Adrenal gland (tissue), 5 donors: ENCODE data around the gene PPP1R3E.

Experiments used
- POLR2A ChIP-seq, 2 donors: fragments of 450-650 bp; IDR thresholded peaks; one replicate each; pipeline ENCODE4 v1.6.1; 2017; ENCODE audit warnings: antibody characterized with exemption in 2 of 2, mild to moderate bottlenecking in 2 of 2, moderate library complexity in 1 of 2
- TF ChIP-seq, protein P1 (sequence below), 6 experiments: fragments of 450-650 bp in 4 of 6; fragments of 200-600 bp in 2 of 6; sonication (generic) in 1 of 6; IDR thresholded peaks; 1 replicate in 5 of 6; 2 replicates in 1 of 6; pipeline versions ENCODE4 v1.5.1 to v1.8.0; 2016 to 2021; ENCODE audit warnings: antibody characterized with exemption in 6 of 6, mild to moderate bottlenecking in 2 of 6, moderate library complexity in 1 of 6
- donor health status: DM: no; HTN: no; CAD: no.

DNA sequence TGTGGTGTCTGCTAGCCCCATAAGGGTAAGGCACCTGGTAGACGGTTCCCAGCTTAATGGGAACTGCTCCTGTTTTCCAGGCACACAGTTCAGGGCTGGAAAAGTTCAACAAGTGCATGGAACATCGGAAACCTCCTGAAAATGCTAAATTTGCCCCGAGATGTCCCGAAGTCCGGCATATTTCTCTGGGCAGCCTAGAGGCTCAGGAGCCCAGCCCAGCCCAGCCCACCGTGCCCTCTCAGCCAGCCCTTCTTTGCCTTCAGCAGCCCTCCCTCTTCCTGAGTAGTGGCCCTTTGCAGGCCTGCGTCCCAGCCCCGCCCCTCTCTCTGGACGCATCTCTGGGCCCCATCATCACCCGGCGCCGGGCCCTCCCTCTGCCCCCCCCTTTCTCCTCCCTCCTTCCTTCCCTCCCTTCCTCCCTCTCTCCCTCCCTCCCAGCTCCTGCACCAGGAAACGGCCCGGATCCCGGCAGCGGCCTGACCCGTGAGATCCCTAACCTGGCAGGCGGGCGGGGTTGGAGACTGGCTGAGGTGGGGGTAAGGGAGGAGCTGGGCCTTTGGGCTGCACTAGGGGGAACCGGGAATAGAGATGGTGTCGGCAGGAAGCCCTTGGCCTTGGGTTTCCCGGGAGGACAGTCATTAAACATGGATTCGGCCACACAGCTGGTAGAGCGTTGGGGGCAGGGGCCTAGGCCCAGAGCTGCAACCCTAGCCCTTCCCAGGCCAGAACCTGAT is 3.9 kb upstream of the PPP1R3E start, which contains the start of gene BCL2L2:
- TF ChIP-seq, protein P1, sequence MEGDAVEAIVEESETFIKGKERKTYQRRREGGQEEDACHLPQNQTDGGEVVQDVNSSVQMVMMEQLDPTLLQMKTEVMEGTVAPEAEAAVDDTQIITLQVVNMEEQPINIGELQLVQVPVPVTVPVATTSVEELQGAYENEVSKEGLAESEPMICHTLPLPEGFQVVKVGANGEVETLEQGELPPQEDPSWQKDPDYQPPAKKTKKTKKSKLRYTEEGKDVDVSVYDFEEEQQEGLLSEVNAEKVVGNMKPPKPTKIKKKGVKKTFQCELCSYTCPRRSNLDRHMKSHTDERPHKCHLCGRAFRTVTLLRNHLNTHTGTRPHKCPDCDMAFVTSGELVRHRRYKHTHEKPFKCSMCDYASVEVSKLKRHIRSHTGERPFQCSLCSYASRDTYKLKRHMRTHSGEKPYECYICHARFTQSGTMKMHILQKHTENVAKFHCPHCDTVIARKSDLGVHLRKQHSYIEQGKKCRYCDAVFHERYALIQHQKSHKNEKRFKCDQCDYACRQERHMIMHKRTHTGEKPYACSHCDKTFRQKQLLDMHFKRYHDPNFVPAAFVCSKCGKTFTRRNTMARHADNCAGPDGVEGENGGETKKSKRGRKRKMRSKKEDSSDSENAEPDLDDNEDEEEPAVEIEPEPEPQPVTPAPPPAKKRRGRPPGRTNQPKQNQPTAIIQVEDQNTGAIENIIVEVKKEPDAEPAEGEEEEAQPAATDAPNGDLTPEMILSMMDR (IDR thresholded peaks at IDR 0.05): no peak
- TF ChIP-seq POLR2A (IDR thresholded peaks at IDR 0.05): peak; percentile 73 to 87
